Measurements from ENCODE around the gene SCLY. TPM values are rescaled to one million over a fixed set of nuclear protein-coding genes. Genes with fewer than 3 reads are reported as not detected.

The SCLY gene
- total RNA-seq, 6 experiments from 2014 or later: 24.4 to 54.2 (median 35.9) TPM

DNA sequence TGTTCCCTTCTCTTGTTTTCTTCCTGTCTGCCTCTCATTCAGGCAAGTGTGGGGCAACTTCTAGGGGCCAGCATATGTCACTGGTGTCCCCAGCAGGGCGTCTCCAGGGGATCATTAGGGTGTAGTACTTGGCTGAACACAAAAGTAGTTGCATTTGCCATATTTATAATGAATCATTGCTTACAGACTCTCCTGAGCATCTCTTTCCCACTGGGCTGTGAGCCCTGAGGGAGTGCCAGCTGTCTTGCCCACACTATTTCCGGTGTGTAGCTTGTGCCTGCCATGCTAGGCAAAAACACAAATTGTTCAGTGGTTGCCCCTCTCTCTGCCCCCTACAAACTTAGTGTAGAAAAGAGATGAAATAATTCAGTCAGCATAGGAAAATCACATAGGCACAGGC, 40.8 kb upstream of the SCLY start:
- ATAC-seq (no peak), DNase-seq (no peak)
- Histone ChIP-seq H3K27ac (no peak overlapping the region), H3K4me3 (no peak overlapping the region), H3K27me3 (no peaks in the 10 kb centered on the region), H3K4me1 (no peaks in the 10 kb centered on the region), H3K9me3 (no peaks in the 10 kb centered on the region), H3K36me3 (no peaks in the 10 kb centered on the region)
- 94% methylated on average over 2 of the region's 2 CpGs for WGBS (ENCODE audit: insufficient coverage, low coverage, low lambda C conversion rate, missing lambda C conversion rate)
- TF ChIP-seq POLR2A (IDR thresholded peaks at IDR 0.05) (no peak), CTCF (IDR thresholded peaks at IDR 0.05) (no peak)
- intact Hi-C loops (cut with DNase I): no loop called here

- no peaks in the 10 kb centered on the region for H3K9me3 ChIP-seq
- no peaks in the 10 kb centered on the region for H3K4me1 ChIP-seq
- H3K4me3 ChIP-seq: no peak overlapping the region
- 91% methylated on average over 5 of the region's 9 CpGs for WGBS (ENCODE audit: insufficient coverage, low coverage, low lambda C conversion rate, missing lambda C conversion rate)
- intact Hi-C loops (cut with DNase I): no loop called here
- H3K27me3 ChIP-seq: no peaks in the 10 kb centered on the region
- H3K27ac ChIP-seq: no peak overlapping the region
- DNase-seq: no peak
- no peaks in the 10 kb centered on the region for H3K36me3 ChIP-seq
- ATAC-seq: peak in 1 of 4 donors; percentile 35
- TF ChIP-seq POLR2A (IDR thresholded peaks at IDR 0.05) (no peak), CTCF (IDR thresholded peaks at IDR 0.05) (no peak)
Observed at GRCh38 chr2:238020816-238021215, 40.0 kb upstream of the SCLY start.

DNA sequence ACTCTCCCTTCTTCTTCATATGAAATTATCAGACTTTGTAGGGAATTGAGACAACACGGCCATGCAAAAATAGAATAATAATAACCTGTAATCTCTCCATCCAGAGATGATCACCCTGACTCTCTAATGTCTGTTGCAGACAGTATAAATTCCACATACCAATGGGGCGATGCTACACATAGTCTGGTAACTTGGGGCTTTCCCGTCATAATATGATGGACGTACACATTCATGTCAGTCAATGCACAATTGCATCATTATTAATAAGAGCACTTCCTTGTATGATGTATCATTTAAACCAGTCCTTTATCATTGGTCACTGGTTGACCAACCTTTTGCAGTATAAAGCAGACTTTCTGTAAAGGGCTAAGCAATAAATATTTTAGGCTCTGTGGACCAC, 39.5 kb upstream of the SCLY start:
- ATAC-seq: no peak
- intact Hi-C loops (cut with DNase I): no loop called here

GRCh38 chr2:238022594-238023157, 38.1 kb upstream of the SCLY start:
- TF ChIP-seq CTCF (IDR thresholded peaks at IDR 0.05) (no peak), POLR2A (IDR thresholded peaks at IDR 0.05) (no peak)
- H3K4me1 ChIP-seq: no peaks in the 10 kb centered on the region
- H3K27me3 ChIP-seq: no peaks in the 10 kb centered on the region
- no peak for ATAC-seq
- no peaks in the 10 kb centered on the region for H3K9me3 ChIP-seq
- peaks cover 0 to 8% (median 4%) of the 10 kb centered on the region in 4 donors for H3K36me3 ChIP-seq
- no peak overlapping the region for H3K27ac ChIP-seq
- intact Hi-C loops (cut with DNase I): no loop called here
- 93% methylated on average over 4 of the region's 5 CpGs for WGBS (ENCODE audit: insufficient coverage, low coverage, low lambda C conversion rate, missing lambda C conversion rate)
- H3K4me3 ChIP-seq: no peak overlapping the region
- no peak for DNase-seq

More for the DNA sequence above, 39.5 kb upstream of the SCLY start:
- 93% methylated on average over 4 of the region's 4 CpGs for WGBS (ENCODE audit: insufficient coverage, low coverage, low lambda C conversion rate, missing lambda C conversion rate)
- Histone ChIP-seq H3K9me3 (no peaks in the 10 kb centered on the region), H3K4me1 (no peaks in the 10 kb centered on the region), H3K36me3 (no peaks in the 10 kb centered on the region), H3K27me3 (no peaks in the 10 kb centered on the region), H3K27ac (no peak overlapping the region), H3K4me3 (no peak overlapping the region)
- no peak for DNase-seq
- no peak for TF ChIP-seq POLR2A (IDR thresholded peaks at IDR 0.05)
- TF ChIP-seq CTCF (IDR thresholded peaks at IDR 0.05): no peak

DNA sequence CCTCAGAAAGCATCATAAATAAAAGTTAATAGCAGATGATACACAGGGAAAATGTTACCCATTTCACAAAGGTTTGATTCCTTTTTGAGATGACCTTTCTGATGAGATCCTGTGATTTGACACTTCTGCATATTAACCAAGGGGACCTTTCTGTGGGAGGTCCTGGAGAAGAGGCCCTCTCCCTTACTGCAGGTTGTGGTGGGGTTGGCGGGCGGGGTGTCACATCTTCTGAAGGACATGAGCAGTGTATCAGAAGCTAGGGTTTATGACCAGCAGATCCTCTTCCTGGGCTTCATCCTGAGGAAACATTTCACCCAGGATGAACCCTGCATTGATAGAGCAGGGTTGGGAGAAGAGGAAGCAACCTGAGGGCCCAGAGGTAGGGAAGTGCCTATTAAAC, 37.2 kb upstream of the SCLY start:
- Histone ChIP-seq H3K4me3 (no peak overlapping the region), H3K36me3 (peaks cover 0 to 8% (median 4%) of the 10 kb centered on the region in 4 donors), H3K27me3 (no peaks in the 10 kb centered on the region), H3K4me1 (no peaks in the 10 kb centered on the region), H3K9me3 (no peaks in the 10 kb centered on the region), H3K27ac (no peak overlapping the region)
- TF ChIP-seq POLR2A (IDR thresholded peaks at IDR 0.05) (no peak), CTCF (IDR thresholded peaks at IDR 0.05) (no peak)
- intact Hi-C loops (cut with DNase I): no loop called here
- ATAC-seq (no peak), DNase-seq (no peak)
- WGBS (ENCODE audit: insufficient coverage, low coverage, low lambda C conversion rate, missing lambda C conversion rate): 100% methylated on average over 2 of the region's 2 CpGs
